RWPE2 (cell line): ENCODE measurements around the gene ANGPTL1.

Source experiments
- ATAC-seq: fragments of 200-7000 bp; cut with Tn5 transposase; 3 replicates; pipeline ENCODE4 v1.9.1; 2021; ENCODE audit warnings: low read depth
- DNase-seq: peaks from one replicate; pipeline ENCODE4 v3.0.0-alpha.2; 2020; ENCODE audit warnings: low spot score
- H3K27ac ChIP-seq: fragments of 450-650 bp; 2 replicates; pipeline ENCODE4 v1.5.1; 2017; ENCODE audit warnings: mild to moderate bottlenecking; ENCODE audit not compliant: poor library complexity, severe bottlenecking
- H3K27me3 ChIP-seq: fragments of 250-450 bp; sonication (Bioruptor Pico); 2 replicates; pipeline ENCODE4 v1.5.1; 2021; ENCODE audit warnings: mild to moderate bottlenecking, moderate library complexity; ENCODE audit not compliant: insufficient read depth, poor library complexity, severe bottlenecking
- H3K36me3 ChIP-seq: fragments of 250-450 bp; sonication (Bioruptor Pico); 2 replicates; pipeline ENCODE4 v1.5.1; 2020; ENCODE audit warnings: low read depth, mild to moderate bottlenecking, moderate library complexity
- H3K4me1 ChIP-seq: fragments of 250-450 bp; sonication (Bioruptor Pico); 2 replicates; pipeline ENCODE4 v1.5.1; 2021; ENCODE audit warnings: mild to moderate bottlenecking, moderate library complexity; ENCODE audit not compliant: insufficient read depth, poor library complexity, severe bottlenecking
- H3K4me3 ChIP-seq: fragments of 250-450 bp; sonication (Bioruptor Pico); 2 replicates; pipeline ENCODE4 v1.5.1; 2021; ENCODE audit warnings: mild to moderate bottlenecking, moderate library complexity; ENCODE audit not compliant: severe bottlenecking
- H3K9me3 ChIP-seq: fragments of 250-450 bp; sonication (Bioruptor Pico); 2 replicates; pipeline ENCODE4 v1.5.1; 2021; ENCODE audit warnings: mild to moderate bottlenecking, moderate library complexity; ENCODE audit not compliant: severe bottlenecking
- CTCF ChIP-seq: fragments of 450-650 bp; IDR thresholded peaks from one replicate; pipeline ENCODE4 v1.5.1; 2017; ENCODE audit warnings: mild to moderate bottlenecking, moderate library complexity; ENCODE audit not compliant: poor library complexity, severe bottlenecking

Gene ANGPTL1

GRCh38 chr1:178818416-178818815 lies 52.5 kb downstream of the ANGPTL1 start:
- ATAC-seq = no peak
- DNase-seq = no peak
- no peaks in the 10 kb centered on the region for H3K4me1 ChIP-seq
- H3K4me3 ChIP-seq = no peak overlapping the region
- no peak for TF ChIP-seq CTCF
- no peak overlapping the region for H3K27ac ChIP-seq
- H3K27me3 ChIP-seq = no peaks in the 10 kb centered on the region
- H3K9me3 ChIP-seq = no peaks in the 10 kb centered on the region
- 0 out of 2 replicates have a peak, but pooled peaks cover 4% of the 10 kb centered on the region for H3K36me3 ChIP-seq

- no peak for DNase-seq
- H3K27ac ChIP-seq = no peak overlapping the region
- H3K4me3 ChIP-seq = no peak overlapping the region
- H3K4me1 ChIP-seq = no peaks in the 10 kb centered on the region
- no peak for ATAC-seq
- TF ChIP-seq CTCF = no peak
- H3K27me3 ChIP-seq = no peaks in the 10 kb centered on the region
- H3K36me3 ChIP-seq = no peaks in the 10 kb centered on the region
- H3K9me3 ChIP-seq = peaks cover 2% of the 10 kb centered on the region
These were observed 60.3 kb downstream of the ANGPTL1 start for GRCh38 chr1:178810585-178810984.

GRCh38 chr1:178808529-178808928 lies 62.3 kb downstream of the ANGPTL1 start:
- Histone ChIP-seq H3K9me3 (peaks cover 2% of the 10 kb centered on the region), H3K4me3 (no peak overlapping the region), H3K36me3 (no peaks in the 10 kb centered on the region), H3K4me1 (no peaks in the 10 kb centered on the region), H3K27ac (no peak overlapping the region), H3K27me3 (no peaks in the 10 kb centered on the region)
- TF ChIP-seq CTCF = no peak
- DNase-seq (no peak), ATAC-seq (no peak)

- ATAC-seq = no peak
- no peak for DNase-seq
- TF ChIP-seq CTCF = no peak
- Histone ChIP-seq H3K9me3 (peaks cover 2% of the 10 kb centered on the region), H3K4me3 (no peak overlapping the region), H3K27ac (no peak overlapping the region), H3K4me1 (no peaks in the 10 kb centered on the region), H3K27me3 (no peaks in the 10 kb centered on the region), H3K36me3 (no peaks in the 10 kb centered on the region)
These were observed 64.1 kb downstream of the ANGPTL1 start for GRCh38 chr1:178806665-178807300.

- no peaks in the 10 kb centered on the region for H3K36me3 ChIP-seq
These were observed 68.0 kb downstream of the ANGPTL1 start for GRCh38 chr1:178802873-178803272.

More at GRCh38 chr1:178802873-178803272, 68.0 kb downstream of the ANGPTL1 start:
- no peak overlapping the region for H3K27ac ChIP-seq
- H3K27me3 ChIP-seq = no peaks in the 10 kb centered on the region
- H3K4me1 ChIP-seq = no peaks in the 10 kb centered on the region
- H3K9me3 ChIP-seq = no peaks in the 10 kb centered on the region
- no peak for ATAC-seq
- DNase-seq = no peak
- TF ChIP-seq CTCF = no peak
- H3K4me3 ChIP-seq = no peak overlapping the region
